ENCODE measurements around the gene OTX1.

DNA sequence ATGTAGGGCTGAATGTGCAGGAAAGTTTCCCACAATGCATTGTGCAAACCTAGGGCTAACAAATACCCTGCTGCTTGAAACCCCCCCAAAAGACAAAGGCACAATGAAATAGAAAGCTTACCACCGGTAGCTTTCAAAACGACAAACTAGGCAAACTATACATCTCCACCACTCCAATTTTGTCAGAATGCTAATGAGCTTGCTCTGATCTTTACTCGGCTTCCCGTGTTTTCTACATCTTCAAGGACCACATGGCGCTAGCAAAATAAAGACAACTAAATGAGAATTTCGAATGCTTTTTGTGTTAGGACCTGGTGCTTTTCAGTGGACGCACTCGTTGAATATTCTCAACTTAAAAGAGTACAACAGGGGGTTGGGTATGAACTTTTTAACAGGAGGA, 37.2 kb upstream of the OTX1 start:
- TF ChIP-seq, protein P1, sequence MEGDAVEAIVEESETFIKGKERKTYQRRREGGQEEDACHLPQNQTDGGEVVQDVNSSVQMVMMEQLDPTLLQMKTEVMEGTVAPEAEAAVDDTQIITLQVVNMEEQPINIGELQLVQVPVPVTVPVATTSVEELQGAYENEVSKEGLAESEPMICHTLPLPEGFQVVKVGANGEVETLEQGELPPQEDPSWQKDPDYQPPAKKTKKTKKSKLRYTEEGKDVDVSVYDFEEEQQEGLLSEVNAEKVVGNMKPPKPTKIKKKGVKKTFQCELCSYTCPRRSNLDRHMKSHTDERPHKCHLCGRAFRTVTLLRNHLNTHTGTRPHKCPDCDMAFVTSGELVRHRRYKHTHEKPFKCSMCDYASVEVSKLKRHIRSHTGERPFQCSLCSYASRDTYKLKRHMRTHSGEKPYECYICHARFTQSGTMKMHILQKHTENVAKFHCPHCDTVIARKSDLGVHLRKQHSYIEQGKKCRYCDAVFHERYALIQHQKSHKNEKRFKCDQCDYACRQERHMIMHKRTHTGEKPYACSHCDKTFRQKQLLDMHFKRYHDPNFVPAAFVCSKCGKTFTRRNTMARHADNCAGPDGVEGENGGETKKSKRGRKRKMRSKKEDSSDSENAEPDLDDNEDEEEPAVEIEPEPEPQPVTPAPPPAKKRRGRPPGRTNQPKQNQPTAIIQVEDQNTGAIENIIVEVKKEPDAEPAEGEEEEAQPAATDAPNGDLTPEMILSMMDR (IDR thresholded peaks at IDR 0.05) = no peak
- TF ChIP-seq POLR2A (IDR thresholded peaks at IDR 0.05) = no peak

All from upper lobe of left lung (tissue), 4 donors.